Loucy (cell line): ENCODE data around the gene PPL.

Source experiments
- H2AFZ ChIP-seq: fragments of 200-600 bp; sonication (generic); 2 replicates; pipeline ENCODE4 v1.6.0; 2016; ENCODE audit warnings: antibody characterized with exemption, mild to moderate bottlenecking, low read length, moderate library complexity
- H3F3A ChIP-seq: fragments of 200-600 bp; 2 replicates; pipeline ENCODE4 v1.6.0; 2016; ENCODE audit warnings: antibody characterized with exemption, low read depth, mild to moderate bottlenecking
- H3K27me3 ChIP-seq: fragments of 200-600 bp; sonication (generic); 2 replicates; pipeline ENCODE4 v1.6.1; 2014; ENCODE audit warnings: low read length, mild to moderate bottlenecking; ENCODE audit not compliant: insufficient read depth, poor library complexity, severe bottlenecking
- H3K36me3 ChIP-seq: fragments of 200-600 bp; sonication (generic); 2 replicates; pipeline ENCODE4 v1.6.1; 2016; ENCODE audit warnings: low read length; ENCODE audit not compliant: insufficient read depth
- H3K4me1 ChIP-seq: fragments of 200-600 bp; sonication (generic); 2 replicates; pipeline ENCODE4 v1.5.1; 2014; ENCODE audit warnings: low read length, mild to moderate bottlenecking; ENCODE audit not compliant: insufficient read depth, poor library complexity, severe bottlenecking
- H3K4me2 ChIP-seq: fragments of 200-600 bp; sonication (generic); 2 replicates; pipeline ENCODE4 v1.6.0; 2014; ENCODE audit warnings: antibody characterized with exemption, low read length, low read depth, mild to moderate bottlenecking; ENCODE audit not compliant: poor library complexity, severe bottlenecking
- H3K4me3 ChIP-seq: fragments of 200-600 bp; sonication (generic); 2 replicates; pipeline ENCODE4 v1.5.1; 2014; ENCODE audit warnings: low read length, mild to moderate bottlenecking, mixed read lengths; ENCODE audit not compliant: poor library complexity, severe bottlenecking
- H3K79me2 ChIP-seq: fragments of 200-600 bp; sonication (generic); 2 replicates; pipeline ENCODE4 v1.6.1; 2014; ENCODE audit warnings: low read length; ENCODE audit not compliant: insufficient read depth
- H3K9ac ChIP-seq: fragments of 200-600 bp; sonication (generic); 2 replicates; pipeline ENCODE4 v1.6.0; 2014; ENCODE audit warnings: mild to moderate bottlenecking, low read depth, low read length, moderate library complexity; ENCODE audit not compliant: poor library complexity, severe bottlenecking
- H3K9me2 ChIP-seq: fragments of 200-600 bp; sonication (generic); replicated peaks from 2 replicates; pipeline ENCODE4 v1.6.1; 2016; ENCODE audit warnings: low read depth, low read length, mixed read lengths
- H3K9me3 ChIP-seq: fragments of 200-600 bp; sonication (generic); 2 replicates; pipeline ENCODE4 v1.6.1; 2014; ENCODE audit warnings: mild to moderate bottlenecking, antibody characterized with exemption, low read length, low read depth; ENCODE audit not compliant: insufficient read depth
- H4K20me1 ChIP-seq: fragments of 200-600 bp; sonication (generic); 2 replicates; pipeline ENCODE4 v1.6.0; 2014; ENCODE audit warnings: antibody characterized with exemption, low read length, mild to moderate bottlenecking; ENCODE audit not compliant: insufficient read depth, poor library complexity, severe bottlenecking
- CTCF ChIP-seq: fragments of 200-600 bp; sonication (generic); conservative IDR thresholded peaks from 2 replicates; pipeline ENCODE4 v1.5.1; 2014; ENCODE audit warnings: mild to moderate bottlenecking, antibody characterized with exemption, low read length
- EZH2phosphoT487 ChIP-seq: fragments of 200-600 bp; IDR thresholded peaks from 2 replicates; pipeline ENCODE4 v1.6.1; 2018; ENCODE audit warnings: antibody characterized with exemption, mild to moderate bottlenecking, moderate library complexity, borderline replicate concordance

PPL gene

GRCh38 chr16:4979736-4980660, 43.0 kb upstream of the PPL start:
- Histone ChIP-seq H3K9ac (no peak overlapping the region), H3K4me1 (no peaks in the 10 kb centered on the region), H3K79me2 (no peaks in the 10 kb centered on the region), H2AFZ (no peak overlapping the region), H3F3A (no peaks in the 10 kb centered on the region), H3K4me2 (no peak overlapping the region), H3K9me3 (no peaks in the 10 kb centered on the region), H3K9me2 (no peaks in the 10 kb centered on the region), H3K4me3 (no peak overlapping the region), H4K20me1 (no peaks in the 10 kb centered on the region), H3K36me3 (no peaks in the 10 kb centered on the region), H3K27me3 (no peaks in the 10 kb centered on the region)
- TF ChIP-seq EZH2phosphoT487 (no peak), CTCF (no peak)

GRCh38 chr16:4979164-4979563, 42.2 kb upstream of the PPL start:
- Histone ChIP-seq H3K4me1 (no peaks in the 10 kb centered on the region), H3K4me2 (no peak overlapping the region), H3K9me3 (no peaks in the 10 kb centered on the region), H3K79me2 (no peaks in the 10 kb centered on the region), H3K9me2 (no peaks in the 10 kb centered on the region), H3K4me3 (no peak overlapping the region), H2AFZ (no peak overlapping the region), H4K20me1 (no peaks in the 10 kb centered on the region), H3K36me3 (no peaks in the 10 kb centered on the region), H3K9ac (no peak overlapping the region), H3F3A (no peaks in the 10 kb centered on the region), H3K27me3 (no peaks in the 10 kb centered on the region)
- no peak for TF ChIP-seq EZH2phosphoT487
- TF ChIP-seq CTCF = no peak

GRCh38 chr16:4976611-4977145, 39.7 kb upstream of the PPL start:
- Histone ChIP-seq H3K9ac (no peak overlapping the region), H3K4me2 (no peak overlapping the region), H3K27me3 (no peaks in the 10 kb centered on the region), H3F3A (no peaks in the 10 kb centered on the region), H3K4me3 (no peak overlapping the region), H3K9me3 (no peaks in the 10 kb centered on the region), H4K20me1 (no peaks in the 10 kb centered on the region), H3K4me1 (no peaks in the 10 kb centered on the region), H2AFZ (no peak overlapping the region), H3K36me3 (no peaks in the 10 kb centered on the region), H3K9me2 (no peaks in the 10 kb centered on the region), H3K79me2 (no peaks in the 10 kb centered on the region)
- TF ChIP-seq CTCF = no peak
- no peak for TF ChIP-seq EZH2phosphoT487
